Nephron (organoid): ENCODE measurements around the gene IGDCC3.

Experiments
- H3K27ac Mint-ChIP-seq, 3 experiments: 2 replicates each; pipeline ENCODE4 v1.8.0; 2020; ENCODE audit warnings: mixed read lengths in 3 of 3, mild to moderate bottlenecking in 2 of 3, moderate library complexity in 1 of 3
- H3K27me3 Mint-ChIP-seq: 2 replicates; pipeline ENCODE4 v1.8.0; 2021; ENCODE audit warnings: low read depth, mild to moderate bottlenecking, moderate library complexity, mixed read lengths
- H3K36me3 Mint-ChIP-seq: 2 replicates; pipeline ENCODE4 v1.8.0; 2020; ENCODE audit warnings: low read depth, mixed read lengths
- H3K4me1 Mint-ChIP-seq: 2 replicates; pipeline ENCODE4 v1.8.0; 2020; ENCODE audit warnings: mixed read lengths
- H3K4me3 Mint-ChIP-seq, 3 experiments: 2 replicates each; pipeline ENCODE4 v1.8.0; 2020; ENCODE audit warnings: mild to moderate bottlenecking in 3 of 3, mixed read lengths in 3 of 3, moderate library complexity in 2 of 3
- H3K9me3 Mint-ChIP-seq: 2 replicates; pipeline ENCODE4 v1.8.0; 2020; ENCODE audit warnings: mixed read lengths
- CTCF ChIP-seq, 3 experiments: fragments of 200-600 bp; sonication (generic); IDR thresholded peaks; one replicate each; pipeline ENCODE4 v1.5.0; 2021; ENCODE audit warnings: antibody characterized with exemption in 3 of 3; ENCODE audit not compliant: unreplicated experiment in 3 of 3

IGDCC3 gene

DNA sequence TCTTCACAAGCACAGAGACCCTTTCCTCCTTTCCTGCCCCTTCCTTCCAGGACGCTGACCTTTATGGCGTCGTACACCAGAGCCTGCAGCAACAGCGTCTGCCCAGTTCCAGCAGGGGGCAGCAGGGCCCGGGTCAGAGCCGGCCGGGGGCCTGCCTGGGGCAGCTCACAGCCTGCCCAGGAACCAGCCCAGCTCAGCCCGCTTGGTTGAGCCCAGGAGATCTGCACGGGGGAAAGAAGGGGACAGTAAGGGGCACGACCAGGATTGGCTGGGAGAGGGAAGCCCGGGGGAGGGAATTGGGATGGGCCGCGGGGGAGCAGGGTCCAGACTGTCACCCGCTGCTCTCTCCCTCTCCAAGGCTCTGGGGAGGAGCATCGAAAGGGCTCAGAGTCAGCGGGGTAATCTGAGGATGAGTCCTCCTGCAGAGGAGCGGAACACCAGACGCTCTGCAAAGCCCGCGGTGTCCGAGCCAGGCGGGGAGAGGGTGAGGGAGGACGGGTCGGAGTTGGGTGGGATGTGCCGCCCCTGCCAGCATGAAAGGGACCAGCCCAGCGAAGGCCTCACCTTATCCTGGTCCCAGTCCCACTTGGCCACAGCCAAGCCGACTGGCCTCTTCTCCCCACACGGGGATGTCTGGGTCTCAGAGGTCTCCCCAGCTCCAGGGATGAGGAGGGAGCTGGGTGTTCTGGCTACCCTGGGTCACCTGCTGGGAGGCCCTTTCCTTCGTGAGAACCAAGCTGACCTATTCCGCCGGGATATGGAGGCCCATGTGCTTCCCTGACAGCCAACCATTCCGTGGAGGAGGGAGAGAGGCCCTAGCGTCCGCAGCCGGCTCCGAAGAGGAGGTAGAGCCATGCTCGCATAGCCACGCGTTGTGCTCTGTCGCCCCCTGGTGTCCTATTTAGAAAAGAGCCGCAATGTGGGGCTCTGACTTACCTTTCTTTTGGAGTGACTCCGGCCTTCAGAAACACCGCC, 7.4 kb upstream of the IGDCC3 start:
- peaks cover 34% of the 10 kb centered on the region for H3K4me1 Mint-ChIP-seq
- peak; percentile 75 to 87 (median 77) for TF ChIP-seq CTCF (IDR thresholded peaks at IDR 0.05; ENCODE audit: unreplicated experiment in 3 of 3)
- peaks cover 17% of the 10 kb centered on the region for H3K36me3 Mint-ChIP-seq
- peaks cover 1% of the 10 kb centered on the region for H3K27me3 Mint-ChIP-seq
- H3K27ac Mint-ChIP-seq, result peak overlapping the region; percentile 81 to 86 (median 85)
- no peaks in the 10 kb centered on the region for H3K9me3 Mint-ChIP-seq
- peak overlapping the region; percentile 13 to 59 (median 54) for H3K4me3 Mint-ChIP-seq

GRCh38 chr15:65384505-65384894, 6.7 kb upstream of the IGDCC3 start:
- Mint-ChIP-seq H3K36me3 (peaks cover 14% of the 10 kb centered on the region), H3K4me1 (peaks cover 37% of the 10 kb centered on the region), H3K4me3 (peak overlapping the region in 1 of 3 experiments; percentile 59), H3K27me3 (peaks cover 4% of the 10 kb centered on the region), H3K27ac (peak overlapping the region in 2 of 3 experiments; percentile 59), H3K9me3 (no peaks in the 10 kb centered on the region)
- TF ChIP-seq CTCF (IDR thresholded peaks at IDR 0.05; ENCODE audit: unreplicated experiment in 3 of 3), result no peak

DNA sequence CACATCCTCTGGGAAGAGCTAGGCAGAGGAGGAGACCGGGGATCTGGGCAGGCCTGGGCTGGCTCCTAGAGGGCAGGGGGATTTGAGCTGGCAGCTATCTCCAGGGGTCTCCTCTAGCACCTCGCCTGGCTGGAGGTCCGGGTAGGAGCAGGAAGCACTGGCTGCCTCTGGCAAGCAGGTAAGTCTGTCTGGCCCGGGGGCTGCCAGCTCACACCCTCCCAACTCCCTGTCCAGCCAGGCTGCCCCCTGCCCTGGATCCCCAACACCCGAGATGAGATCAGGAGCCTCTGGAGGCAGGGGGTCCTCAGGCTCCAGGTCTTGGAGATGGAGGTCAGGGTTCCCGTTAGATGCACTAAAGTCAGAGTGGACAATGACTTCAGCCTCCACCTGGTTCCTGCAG, 6.2 kb upstream of the IGDCC3 start:
- H3K27ac Mint-ChIP-seq, result peak overlapping the region in 1 of 3 experiments; percentile 37
- peaks cover 37% of the 10 kb centered on the region for H3K4me1 Mint-ChIP-seq
- no peak for TF ChIP-seq CTCF (IDR thresholded peaks at IDR 0.05; ENCODE audit: unreplicated experiment in 3 of 3)
- H3K27me3 Mint-ChIP-seq, result peaks cover 4% of the 10 kb centered on the region
- H3K9me3 Mint-ChIP-seq, result no peaks in the 10 kb centered on the region
- H3K4me3 Mint-ChIP-seq, result no peak overlapping the region
- H3K36me3 Mint-ChIP-seq, result peaks cover 14% of the 10 kb centered on the region

DNA sequence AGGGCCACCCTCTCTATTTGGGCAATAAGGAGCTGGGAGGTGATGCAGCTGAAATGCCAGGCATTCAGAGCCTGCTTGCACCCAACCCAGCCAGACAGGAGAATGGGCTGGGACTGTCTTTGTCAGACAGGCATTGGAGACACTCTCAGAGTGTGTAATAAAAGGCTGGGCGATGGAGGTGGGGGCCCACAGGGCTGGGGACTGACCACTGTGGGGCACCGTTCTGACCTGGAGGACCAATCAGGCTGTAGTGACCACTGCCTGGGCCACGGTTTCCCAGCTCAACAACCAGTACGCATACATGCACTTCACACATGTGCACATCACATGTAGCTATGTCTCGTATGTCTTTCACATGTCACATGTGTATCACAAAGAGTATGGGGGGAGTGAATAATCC, 5.7 kb upstream of the IGDCC3 start:
- Mint-ChIP-seq H3K36me3 (peaks cover 14% of the 10 kb centered on the region), H3K4me3 (no peak overlapping the region), H3K4me1 (peaks cover 40% of the 10 kb centered on the region), H3K27ac (peak overlapping the region in 1 of 3 experiments; percentile 15), H3K27me3 (peaks cover 4% of the 10 kb centered on the region), H3K9me3 (no peaks in the 10 kb centered on the region)
- TF ChIP-seq CTCF (IDR thresholded peaks at IDR 0.05; ENCODE audit: unreplicated experiment in 3 of 3), result no peak

GRCh38 chr15:65382921-65383320, 5.1 kb upstream of the IGDCC3 start:
- Mint-ChIP-seq H3K9me3 (no peaks in the 10 kb centered on the region), H3K27ac (peak overlapping the region in 2 of 3 experiments; percentile 15 to 42), H3K27me3 (peaks cover 4% of the 10 kb centered on the region), H3K36me3 (peaks cover 14% of the 10 kb centered on the region), H3K4me1 (peaks cover 43% of the 10 kb centered on the region), H3K4me3 (peak overlapping the region in 1 of 3 experiments; percentile 12)
- no peak for TF ChIP-seq CTCF (IDR thresholded peaks at IDR 0.05; ENCODE audit: unreplicated experiment in 3 of 3)
